Aorta (tissue), 5 donors: Measurements from ENCODE around the gene TSPAN33. TPM values are rescaled to one million over a fixed set of nuclear protein-coding genes. Genes with fewer than 3 reads are reported as not detected.
A peak's percentile ranks its signal among the peaks of the same experiment; 100 is the strongest.
"Not testable (repeated sequence)": the region's sequence is repeated elsewhere in the genome, so short reads cannot be mapped to it uniquely, and the experiment has no call there.

Experiments used
- ATAC-seq: fragments of 200-7000 bp; cut with Tn5 transposase; one replicate; pipeline ENCODE4 v1.9.1; 2022; ENCODE audit warnings: moderate library complexity; ENCODE audit not compliant: low FRiP score
- DNase-seq, 2 donors: peaks; one replicate each; pipeline ENCODE4 v3.0.0-alpha.2; 2020
- H3K27ac ChIP-seq, 2 donors: one replicate each; pipeline ENCODE4 v1.5.1; 2013; ENCODE audit warnings: low read length in 2 of 2, mild to moderate bottlenecking in 2 of 2, moderate library complexity in 2 of 2, control low read depth in 1 of 2, inconsistent platforms in 1 of 2, low read depth in 1 of 2
- H3K27me3 ChIP-seq, 2 donors: one replicate each; pipeline ENCODE4 v1.6.1; 2013; ENCODE audit warnings: control low read depth in 1 of 2, low read length in 1 of 2, mild to moderate bottlenecking in 1 of 2, moderate library complexity in 1 of 2; ENCODE audit not compliant: insufficient read depth in 2 of 2, control insufficient read depth in 1 of 2
- H3K36me3 ChIP-seq, 2 donors: one replicate each; pipeline ENCODE4 v1.6.1; 2013; ENCODE audit warnings: control low read depth in 1 of 2, low read length in 1 of 2, mild to moderate bottlenecking in 1 of 2; ENCODE audit not compliant: insufficient read depth in 2 of 2, control insufficient read depth in 1 of 2
- H3K4me1 ChIP-seq, 2 donors: one replicate each; pipeline ENCODE4 v1.6.1; 2013; ENCODE audit warnings: low read length in 2 of 2, control low read depth in 1 of 2, mild to moderate bottlenecking in 1 of 2, moderate library complexity in 1 of 2; ENCODE audit not compliant: insufficient read depth in 2 of 2, control insufficient read depth in 1 of 2
- H3K4me3 ChIP-seq, 2 donors: one replicate each; pipeline ENCODE4 v1.5.1; 2013; ENCODE audit warnings: low read length in 2 of 2, control low read depth in 1 of 2, mild to moderate bottlenecking in 1 of 2
- H3K9me3 ChIP-seq: one replicate; pipeline ENCODE4 v1.6.1; 2013; ENCODE audit warnings: mild to moderate bottlenecking, low read length; ENCODE audit not compliant: control insufficient read depth
- WGBS, 2 donors: extraction: QIAGEN DNeasy Blood & Tissue Kit; methylation state at CpG; one replicate each; pipeline ENCODE4 v1.1.7; 2013; 5-methylcytosine and 5-hydroxymethylcytosine counted together
- intact Hi-C, 2 donors: fragments of 100-400 bp; cut with DNase I; formaldehyde crosslinking; loops; one replicate each; pipeline versions ENCODE4 v1.14.2 to v1.15.0; 2022
- polyA plus RNA-seq, 2 donors: library from polyadenylated mRNA; stranded (reverse); fragments of 200-250 nt; gene quantifications; one replicate each; pipeline ENCODE4 v1.2.3, GENCODE V29; 2013
- total RNA-seq, 2 donors: library from RNA; stranded (reverse); fragmentation: NEBNext Ultra II Directional; extraction: Animal tissue kit (Norgen Biotek cat#: 25700); gene quantifications; one replicate each; pipeline ENCODE4 v1.2.1, GENCODE V29; 2021
- donor health status: healthy with polysubstance abuse.
- donor health status: Bipolar disorder and iron deficiency.
- donor health status: DM: no; HTN: no; CAD: no.
- donor health status: DM: no; HTN: no; CAD: no.
- donor health status: DM: yes; HTN: yes; CAD: no.

The TSPAN33 gene
- total and polyA plus RNA-seq, 4 donors: 2.5 to 16.5 (median 7.6) TPM

DNA sequence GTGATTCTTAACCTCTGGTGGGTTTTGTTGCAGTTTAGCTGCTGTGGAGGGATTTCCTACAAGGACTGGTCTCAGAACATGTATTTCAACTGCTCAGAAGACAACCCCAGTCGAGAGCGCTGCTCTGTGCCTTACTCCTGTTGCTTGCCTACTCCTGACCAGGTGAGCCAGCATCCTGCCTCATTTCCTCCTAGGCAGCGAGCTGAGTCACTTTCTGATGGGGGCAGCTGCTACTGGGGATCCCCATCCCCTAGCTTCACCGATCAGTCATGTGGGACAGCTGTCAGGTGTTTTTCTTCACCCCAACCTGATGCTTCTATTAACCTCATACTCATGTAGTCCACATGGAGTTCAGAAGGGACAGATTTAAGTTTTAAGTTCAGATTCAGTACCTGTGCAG lies 22.2 kb downstream of the TSPAN33 start:
- Histone ChIP-seq H3K27me3 (no peaks in the 10 kb centered on the region), H3K27ac (no peak overlapping the region), H3K36me3 (no peaks in the 10 kb centered on the region), H3K9me3 (no peaks in the 10 kb centered on the region), H3K4me3 (no peak overlapping the region), H3K4me1 (no peaks in the 10 kb centered on the region)
- WGBS, 2 donors: 94 to 96% methylated on average over 4 of the region's 4 CpGs
- ATAC-seq (no peak), DNase-seq (no peak)
- intact Hi-C loops: no loop called here

GRCh38 chr7:129167817-129168216 lies 23.3 kb downstream of the TSPAN33 start:
- Histone ChIP-seq H3K27me3 (no peaks in the 10 kb centered on the region), H3K9me3 (no peaks in the 10 kb centered on the region), H3K4me3 (no peak overlapping the region), H3K36me3 (no peaks in the 10 kb centered on the region), H3K4me1 (no peaks in the 10 kb centered on the region), H3K27ac (no peak overlapping the region)
- intact Hi-C loops: no loop called here
- 64 to 67% methylated on average over 4 of the region's 4 CpGs for WGBS, 2 donors
- ATAC-seq: no peak
- no peak for DNase-seq

DNA sequence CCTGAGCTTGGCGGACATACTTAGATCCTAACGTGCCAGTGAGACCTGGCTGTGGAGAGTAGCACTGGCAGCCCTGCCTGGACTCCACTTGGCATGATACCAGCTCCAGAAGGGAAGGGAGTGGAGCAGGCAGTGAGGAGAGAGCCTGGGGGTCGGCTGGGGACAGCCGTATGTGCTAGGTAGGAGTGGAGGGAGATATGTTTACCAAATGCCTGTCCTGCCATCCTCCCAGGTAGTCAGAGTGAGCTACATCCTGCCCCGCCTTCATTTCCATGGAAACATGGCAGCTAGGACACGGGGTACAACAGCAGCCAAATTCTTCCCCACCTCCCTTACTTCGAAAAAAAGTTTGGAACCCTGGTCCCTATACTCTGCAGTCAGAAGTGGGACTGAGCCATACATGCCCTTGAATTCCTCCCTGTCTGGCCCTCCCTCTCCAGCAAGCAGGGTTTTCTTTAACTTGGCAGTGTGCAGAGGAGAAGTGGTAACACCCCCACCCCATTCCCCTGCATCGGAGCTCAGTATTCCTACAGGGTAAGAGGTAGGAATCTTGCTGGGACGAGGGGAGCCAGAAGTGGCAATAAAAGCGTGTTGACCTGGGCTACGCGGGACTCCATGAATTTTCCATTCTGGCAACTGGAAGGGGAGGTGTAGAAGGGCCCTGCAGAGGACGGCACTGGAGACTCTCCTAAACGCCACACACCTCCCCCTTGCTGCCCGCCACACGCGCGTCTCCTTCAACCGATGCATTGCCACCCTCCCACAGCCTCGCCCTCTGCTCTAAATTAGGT lies 23.9 kb downstream of the TSPAN33 start:
- no peaks in the 10 kb centered on the region for H3K27me3 ChIP-seq
- intact Hi-C loops: no loop called here
- peak overlapping the region in 1 of 2 donors; percentile 27 for H3K4me3 ChIP-seq
- ATAC-seq (peak; percentile 36), DNase-seq (no peak)
- no peak overlapping the region for H3K27ac ChIP-seq
- WGBS, 2 donors: 8 to 9% methylated on average over 20 of the region's 20 CpGs
- no peaks in the 10 kb centered on the region for H3K36me3 ChIP-seq
- no peaks in the 10 kb centered on the region for H3K4me1 ChIP-seq
- no peaks in the 10 kb centered on the region for H3K9me3 ChIP-seq

DNA sequence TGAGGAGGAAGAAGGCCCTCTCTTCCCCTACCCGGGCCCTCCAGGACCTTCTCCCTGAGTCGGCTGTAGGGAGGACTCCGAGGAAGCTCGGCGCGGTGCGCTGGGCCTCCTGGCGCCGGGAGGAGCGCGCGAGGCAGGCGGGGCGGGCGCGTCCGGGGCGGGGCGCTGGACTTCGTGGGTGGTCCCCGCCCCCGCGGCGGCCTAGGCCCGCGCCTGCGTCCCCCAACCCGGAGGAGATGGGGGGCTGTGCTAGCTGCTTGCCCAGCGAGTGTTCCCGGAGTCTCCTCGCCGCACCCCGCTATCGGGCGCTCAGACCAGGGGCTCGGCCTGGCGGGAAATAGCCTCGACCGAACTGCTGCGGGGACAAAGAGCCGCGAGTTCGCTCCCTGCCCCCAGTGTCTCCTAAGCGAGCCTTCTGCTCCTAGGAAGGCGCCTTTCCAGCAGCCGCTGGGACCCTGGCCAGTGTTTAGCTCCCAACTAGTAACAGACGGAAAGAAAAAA lies 24.7 kb downstream of the TSPAN33 start:
- peak; percentile 72 to 84 for DNase-seq
- Histone ChIP-seq H3K36me3 (no peaks in the 10 kb centered on the region), H3K4me3 (peak overlapping the region; percentile 27 to 85), H3K4me1 (no peaks in the 10 kb centered on the region), H3K27me3 (no peaks in the 10 kb centered on the region), H3K9me3 (no peaks in the 10 kb centered on the region), H3K27ac (no peak overlapping the region)
- ATAC-seq: peak; percentile 91
- intact Hi-C loops: no loop called here
- 0 to 1% methylated on average over 41 to 47 of the region's 47 CpGs for WGBS, 2 donors

DNA sequence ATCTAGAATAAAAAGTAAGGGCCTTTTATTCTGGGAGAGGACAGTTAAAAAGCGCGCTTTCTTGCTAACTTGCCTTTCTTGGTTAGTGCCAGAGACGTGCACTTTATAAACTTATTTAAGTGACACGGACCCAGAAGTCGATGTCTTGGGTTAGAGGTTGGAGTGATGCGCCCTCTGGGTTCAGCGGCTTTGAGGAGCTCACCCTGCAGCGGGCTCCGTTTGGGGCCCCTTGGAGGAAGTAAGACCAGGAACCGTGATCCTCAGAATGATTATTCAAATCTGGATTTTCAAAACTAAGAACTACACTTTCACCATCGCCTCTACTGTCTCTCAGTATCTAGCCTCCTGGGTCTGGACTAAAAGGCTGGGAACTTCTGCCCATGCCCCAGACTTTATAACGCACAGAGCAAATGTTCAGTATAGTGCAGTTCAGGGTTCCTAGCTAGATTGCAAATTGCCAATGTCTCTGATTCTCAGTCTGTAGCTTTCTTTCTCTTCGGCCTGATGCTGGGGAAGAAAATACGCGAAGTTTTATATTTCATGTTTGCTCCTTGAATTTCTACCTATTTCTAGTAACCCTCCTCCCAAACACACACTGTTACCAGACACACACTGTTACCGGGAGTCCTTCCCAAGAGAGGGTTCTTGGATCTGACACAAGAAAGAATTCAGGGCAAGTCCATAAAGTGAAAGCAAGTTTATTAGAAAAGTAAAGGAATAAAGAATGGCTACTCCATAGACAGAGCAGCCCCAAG lies 25.4 kb downstream of the TSPAN33 start:
- Histone ChIP-seq H3K4me3 (peak overlapping the region; percentile 27 to 85), H3K4me1 (no peaks in the 10 kb centered on the region), H3K9me3 (no peaks in the 10 kb centered on the region), H3K36me3 (no peaks in the 10 kb centered on the region), H3K27me3 (no peaks in the 10 kb centered on the region), H3K27ac (no peak overlapping the region)
- 49 to 50% methylated on average over 16 of the region's 16 CpGs for WGBS, 2 donors
- ATAC-seq (peak; percentile 41), DNase-seq (no peak)
- intact Hi-C loops: no loop called here

GRCh38 chr7:129170441-129171021 lies 26.0 kb downstream of the TSPAN33 start:
- intact Hi-C loops: no loop called here
- Histone ChIP-seq H3K4me3 (no peak overlapping the region), H3K4me1 (no peaks in the 10 kb centered on the region), H3K27me3 (no peaks in the 10 kb centered on the region), H3K36me3 (no peaks in the 10 kb centered on the region), H3K9me3 (no peaks in the 10 kb centered on the region), H3K27ac (no peak overlapping the region)
- WGBS, 2 donors: 95 to 96% methylated on average over 11 of the region's 11 CpGs
- DNase-seq (no peak), ATAC-seq (no peak)

DNA sequence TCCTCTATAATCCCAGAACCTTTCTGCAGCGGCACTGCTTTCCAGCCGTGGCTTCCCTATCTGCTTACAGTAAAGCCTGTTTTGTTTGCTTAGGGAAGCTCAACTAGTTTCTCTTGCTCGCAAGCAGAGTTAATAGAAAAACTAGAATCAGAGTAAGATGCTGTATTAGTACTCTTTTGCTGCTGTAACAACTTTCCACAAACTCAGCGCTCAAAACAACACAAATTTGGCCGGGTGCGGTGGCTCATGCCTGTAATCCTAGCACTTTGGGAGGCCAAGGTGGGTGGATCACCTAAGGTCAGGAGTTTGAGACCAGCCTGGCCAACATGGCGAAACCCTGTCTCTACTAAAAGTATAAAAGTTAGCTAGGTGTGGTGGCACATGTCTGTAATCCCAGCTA lies 29.4 kb downstream of the TSPAN33 start:
- H3K4me3 ChIP-seq, intact Hi-C loops, H3K36me3 ChIP-seq, DNase-seq, ATAC-seq, H3K9me3 ChIP-seq, H3K4me1 ChIP-seq, H3K27ac ChIP-seq, H3K27me3 ChIP-seq: not testable (repeated sequence)
- WGBS, 2 donors: 96 to 97% methylated on average over 7 of the region's 7 CpGs

- ATAC-seq (no peak), DNase-seq (no peak)
- Histone ChIP-seq H3K4me1 (no peaks in the 10 kb centered on the region), H3K27me3 (peaks cover 0 to 3% of the 10 kb centered on the region in 2 donors), H3K9me3 (no peaks in the 10 kb centered on the region), H3K4me3 (no peak overlapping the region), H3K27ac (no peak overlapping the region), H3K36me3 (no peaks in the 10 kb centered on the region)
- intact Hi-C loops: no loop called here
- 12 to 29% methylated on average over 11 of the region's 11 CpGs for WGBS, 2 donors
These were observed 32.6 kb downstream of the TSPAN33 start for GRCh38 chr7:129176916-129177710.
